Measurements from ENCODE around the gene DAB2IP.

DNA sequence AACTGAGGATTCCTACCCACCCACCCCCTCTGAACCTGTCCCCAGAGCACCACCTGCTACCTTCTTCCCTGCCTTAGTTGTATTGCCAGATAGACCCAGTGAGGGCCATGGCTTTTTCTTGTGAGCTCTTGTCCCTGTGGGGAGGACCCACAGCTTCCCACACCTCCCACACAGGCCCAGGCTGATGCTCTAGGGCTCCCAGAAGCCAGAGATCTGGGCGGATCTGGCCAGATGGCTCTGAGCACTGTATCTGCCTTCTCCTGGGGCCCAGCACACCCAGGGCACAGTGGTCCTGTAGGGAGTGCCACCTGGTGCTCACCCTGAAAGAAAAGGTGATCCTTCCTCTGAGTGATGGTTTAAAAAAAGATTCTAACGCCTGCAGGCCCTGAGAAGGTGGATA, 131.7 kb downstream of the DAB2IP start:
- TF ChIP-seq, protein P1, sequence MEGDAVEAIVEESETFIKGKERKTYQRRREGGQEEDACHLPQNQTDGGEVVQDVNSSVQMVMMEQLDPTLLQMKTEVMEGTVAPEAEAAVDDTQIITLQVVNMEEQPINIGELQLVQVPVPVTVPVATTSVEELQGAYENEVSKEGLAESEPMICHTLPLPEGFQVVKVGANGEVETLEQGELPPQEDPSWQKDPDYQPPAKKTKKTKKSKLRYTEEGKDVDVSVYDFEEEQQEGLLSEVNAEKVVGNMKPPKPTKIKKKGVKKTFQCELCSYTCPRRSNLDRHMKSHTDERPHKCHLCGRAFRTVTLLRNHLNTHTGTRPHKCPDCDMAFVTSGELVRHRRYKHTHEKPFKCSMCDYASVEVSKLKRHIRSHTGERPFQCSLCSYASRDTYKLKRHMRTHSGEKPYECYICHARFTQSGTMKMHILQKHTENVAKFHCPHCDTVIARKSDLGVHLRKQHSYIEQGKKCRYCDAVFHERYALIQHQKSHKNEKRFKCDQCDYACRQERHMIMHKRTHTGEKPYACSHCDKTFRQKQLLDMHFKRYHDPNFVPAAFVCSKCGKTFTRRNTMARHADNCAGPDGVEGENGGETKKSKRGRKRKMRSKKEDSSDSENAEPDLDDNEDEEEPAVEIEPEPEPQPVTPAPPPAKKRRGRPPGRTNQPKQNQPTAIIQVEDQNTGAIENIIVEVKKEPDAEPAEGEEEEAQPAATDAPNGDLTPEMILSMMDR (IDR thresholded peaks at IDR 0.05) = no peak
- TF ChIP-seq POLR2A (IDR thresholded peaks at IDR 0.05) = no peak

Data from stomach (tissue), 4 donors.